Measurements from ENCODE around the gene GOLGB1. TPM values are rescaled to one million over a fixed set of nuclear protein-coding genes. Genes with fewer than 3 reads are reported as not detected.

Gene GOLGB1
- total RNA-seq, 1 experiment from 2014 or later: 31.3 TPM

- no peak for TF ChIP-seq TCF7L2 (IDR thresholded peaks at IDR 0.05; ENCODE audit: borderline replicate concordance, extremely low read depth, insufficient read depth, insufficient read length)
- no peak for TF ChIP-seq POLR2AphosphoS5 (IDR thresholded peaks at IDR 0.05; ENCODE audit: low read depth, low read length)
- TF ChIP-seq SP1 (IDR thresholded peaks at IDR 0.05; ENCODE audit: low read depth): no peak
- no peak for TF ChIP-seq EZH2phosphoT487 (IDR thresholded peaks at IDR 0.05; ENCODE audit: borderline replicate concordance)
- no peak for TF ChIP-seq YY1 (IDR thresholded peaks at IDR 0.05; ENCODE audit: extremely low read depth, insufficient replicate concordance, low read depth, low read length)
These were observed 25.4 kb downstream of the GOLGB1 start (continued) for GRCh38 chr3:121724130-121724529.

- ChIA-PET POLR2A (no interaction called here), CTCF (no interaction called here)
- BruUV-seq (replicated peaks): no TSS peak
These were observed 26.1 kb downstream of the GOLGB1 start for GRCh38 chr3:121723485-121723884.

More at GRCh38 chr3:121723485-121723884, 26.1 kb downstream of the GOLGB1 start:
- H3K4me2 ChIP-seq (ENCODE audit: low read length): no peak overlapping the region
- H3K27ac ChIP-seq (ENCODE audit: low read depth, low read length): no peak overlapping the region
- no peak overlapping the region for H3K4me3 ChIP-seq (replicated peaks in 1 of 2; ENCODE audit: low read depth in 1 of 2, low read length in 2 of 2)
- H3K9me3 ChIP-seq (ENCODE audit: control insufficient read depth in 1 of 2, insufficient read depth in 1 of 2, low read depth in 1 of 2, low read length in 2 of 2): no peaks in the 10 kb centered on the region
- no peaks in the 10 kb centered on the region for H3K79me2 ChIP-seq (ENCODE audit: insufficient read depth, low read length)
- intact Hi-C loops (cut with micrococcal nuclease): no loop called here
- 0 out of 2 replicates have a peak, but pooled peaks cover 4% of the 10 kb centered on the region for H4K20me1 ChIP-seq (ENCODE audit: insufficient read depth)
- no peak overlapping the region for H3K9ac ChIP-seq (ENCODE audit: low read length)
- H2AFZ ChIP-seq (ENCODE audit: low read depth, low read length, poor library complexity, severe bottlenecking): no peak overlapping the region
- no peaks in the 10 kb centered on the region for H3K9me2 ChIP-seq (ENCODE audit: insufficient read depth)
- TF ChIP-seq ATF3 (IDR thresholded peaks at IDR 0.05) (no peak), REST (IDR thresholded peaks at IDR 0.05; ENCODE audit: low read depth) (no peak)
- RAD21 ChIA-PET (ENCODE audit: low non-redundant PET in 1 of 2, low total read pairs in 2 of 2, uncharacterized antibody in 2 of 2, unreplicated experiment in 2 of 2): no interaction called here
- ATAC-seq: no peak
- no peaks in the 10 kb centered on the region for H3K27me3 ChIP-seq (ENCODE audit: insufficient read depth, low read length)
- no peak for DNase-seq (ENCODE audit: low read depth, low spot score)
- H3K4me1 ChIP-seq (ENCODE audit: control insufficient read depth in 1 of 2, insufficient read depth in 2 of 2, low read length in 2 of 2): no peaks in the 10 kb centered on the region
- peaks cover 14 to 24% of the 10 kb centered on the region in 2 experiments; a peak in 3 of 4 replicates for H3K36me3 ChIP-seq (ENCODE audit: control insufficient read depth in 1 of 2, insufficient read depth in 2 of 2, low read length in 2 of 2)
